GM23248 (cell line): ENCODE measurements around the gene MRPL42. TPM values are rescaled to one million over a fixed set of nuclear protein-coding genes. Genes with fewer than 3 reads are reported as not detected.
A peak's percentile ranks its signal among the peaks of the same experiment; 100 is the strongest.

Experiments
- DNase-seq: peaks from one replicate; pipeline ENCODE4 v3.0.0-alpha.2; 2015
- H2AFZ ChIP-seq: fragments of 200-600 bp; sonication (generic); 2 replicates; pipeline ENCODE4 v1.6.1; 2016; ENCODE audit warnings: antibody characterized with exemption
- H3F3A ChIP-seq: fragments of 200-600 bp; sonication (generic); 2 replicates; pipeline ENCODE4 v1.6.1; 2016; ENCODE audit warnings: mild to moderate bottlenecking, antibody characterized with exemption, mixed run types; ENCODE audit not compliant: insufficient read depth
- H3K27ac ChIP-seq: fragments of 200-600 bp; sonication (generic); 2 replicates; pipeline ENCODE4 v1.5.1; 2016; ENCODE audit warnings: mild to moderate bottlenecking
- H3K27me3 ChIP-seq: fragments of 200-600 bp; sonication (generic); replicated peaks from 2 replicates; pipeline ENCODE4 v1.6.1; 2016; ENCODE audit warnings: mild to moderate bottlenecking; ENCODE audit not compliant: insufficient read depth
- H3K36me3 ChIP-seq: fragments of 200-600 bp; sonication (generic); 2 replicates; pipeline ENCODE4 v1.6.1; 2016; ENCODE audit warnings: low read depth, mild to moderate bottlenecking
- H3K4me1 ChIP-seq: fragments of 200-600 bp; sonication (generic); 2 replicates; pipeline ENCODE4 v1.6.1; 2016; ENCODE audit warnings: mild to moderate bottlenecking; ENCODE audit not compliant: insufficient read depth
- H3K4me2 ChIP-seq: fragments of 200-600 bp; sonication (generic); one replicate; pipeline ENCODE4 v1.6.1; 2016; ENCODE audit warnings: mild to moderate bottlenecking; ENCODE audit not compliant: unreplicated experiment
- H3K4me3 ChIP-seq: fragments of 200-600 bp; sonication (generic); 2 replicates; pipeline ENCODE4 v1.5.1; 2016; ENCODE audit warnings: mild to moderate bottlenecking
- H3K79me2 ChIP-seq: fragments of 200-600 bp; sonication (generic); 2 replicates; pipeline ENCODE4 v1.6.1; 2016; ENCODE audit warnings: mild to moderate bottlenecking; ENCODE audit not compliant: insufficient read depth
- H3K9ac ChIP-seq: fragments of 200-600 bp; sonication (generic); 2 replicates; pipeline ENCODE4 v1.6.1; 2016; ENCODE audit warnings: mild to moderate bottlenecking
- H3K9me2 ChIP-seq: fragments of 200-600 bp; sonication (generic); 2 replicates; pipeline ENCODE4 v1.6.1; 2016; ENCODE audit warnings: mixed run types, mild to moderate bottlenecking, moderate library complexity; ENCODE audit not compliant: insufficient read depth
- H3K9me3 ChIP-seq: fragments of 200-600 bp; sonication (generic); one replicate; pipeline ENCODE4 v1.6.1; 2017; ENCODE audit warnings: low read depth
- H4K20me1 ChIP-seq: fragments of 200-600 bp; sonication (generic); 2 replicates; pipeline ENCODE4 v1.6.0; 2016; ENCODE audit not compliant: insufficient read depth
- EZH2 ChIP-seq: fragments of 200-600 bp; sonication (generic); IDR thresholded peaks from 2 replicates; pipeline ENCODE4 v1.6.1; 2018; ENCODE audit warnings: antibody characterized with exemption, mild to moderate bottlenecking; ENCODE audit not compliant: insufficient read depth, poor library complexity, severe bottlenecking
- EZH2phosphoT487 ChIP-seq: fragments of 200-600 bp; sonication (generic); IDR thresholded peaks from 2 replicates; pipeline ENCODE4 v1.6.1; 2018; ENCODE audit warnings: antibody characterized with exemption, moderate library complexity, mild to moderate bottlenecking, low read depth; ENCODE audit not compliant: insufficient read depth
- WGBS, 2 experiments: methylation state at CpG; one replicate each; pipeline ENCODE4 v1.1.6; 2015 to 2017; ENCODE audit warnings: low lambda C conversion rate in 2 of 2, low coverage in 1 of 2; ENCODE audit errors: missing lambda C conversion rate in 2 of 2; 5-methylcytosine and 5-hydroxymethylcytosine counted together
- in situ Hi-C: fragments of 300-500 bp; cut with MboI; formaldehyde crosslinking; loops from 2 replicates; pipeline ENCODE4 v1.15.0; 2020
- polyA plus RNA-seq: library from polyadenylated mRNA; unstranded; fragments of >200 nt; fragmentation: Nextera tagmentation; extraction: Ambion mirVana; gene quantifications from 2 replicates; pipeline ENCODE4 v1.2.1, GENCODE V29; 2016
- total RNA-seq: library from RNA; depleted of rRNA; stranded (reverse); fragments of >200 nt; shearing (Covaris generic); gene quantifications from 2 replicates; pipeline ENCODE4 v1.2.3, GENCODE V29; 2014

Gene MRPL42
- total and polyA plus RNA-seq, 2 experiments from 2014 or later, result 75.0 to 87.2 TPM

GRCh38 chr12:93466625-93467350 is 526 bp upstream of the MRPL42 start:
- WGBS, 2 experiments, result 74 to 75% methylated on average over 9 of the region's 9 CpGs
- H3K4me2 ChIP-seq, result no peak overlapping the region

GRCh38 chr12:93468008-93468371 is 676 bp downstream of the MRPL42 start:
- Histone ChIP-seq H3K9me2 (no peaks in the 10 kb centered on the region), H3K27me3 (no peaks in the 10 kb centered on the region), H3K4me2 (peak overlapping the region; percentile 95), H3K9me3 (no peaks in the 10 kb centered on the region), H3K27ac (peak overlapping the region; percentile 92), H3K36me3 (peaks cover 16% of the 10 kb centered on the region), H3K79me2 (peaks cover 54% of the 10 kb centered on the region), H2AFZ (peak overlapping the region; percentile 90), H4K20me1 (no peaks in the 10 kb centered on the region), H3K4me1 (peaks cover 18% of the 10 kb centered on the region), H3K9ac (peak overlapping the region; percentile 92), H3F3A (no peaks in the 10 kb centered on the region), H3K4me3 (peak overlapping the region; percentile 92)
- DNase-seq, result no peak
- in situ Hi-C loops, result no loop called here
- WGBS, 2 experiments, result 0 to 4% methylated on average over 7 of the region's 7 CpGs
- TF ChIP-seq EZH2phosphoT487 (no peak), EZH2 (no peak)

More at GRCh38 chr12:93466625-93467350, 526 bp upstream of the MRPL42 start:
- Histone ChIP-seq H3K4me1 (peaks cover 18% of the 10 kb centered on the region), H3K9me3 (no peaks in the 10 kb centered on the region), H3K9ac (no peak overlapping the region), H3K79me2 (peaks cover 42% of the 10 kb centered on the region), H3K27ac (peak overlapping the region; percentile 92; the same call in 1 of the 2 replicates), H2AFZ (peak overlapping the region; percentile 90), H3K9me2 (no peaks in the 10 kb centered on the region), H3K4me3 (no peak overlapping the region; the same call in 1 of the 2 replicates), H3F3A (no peaks in the 10 kb centered on the region), H3K36me3 (peaks cover 16% of the 10 kb centered on the region), H3K27me3 (no peaks in the 10 kb centered on the region), H4K20me1 (no peaks in the 10 kb centered on the region)
- TF ChIP-seq EZH2phosphoT487 (no peak), EZH2 (no peak)
- in situ Hi-C loops, result no loop called here
- DNase-seq, result no peak

DNA sequence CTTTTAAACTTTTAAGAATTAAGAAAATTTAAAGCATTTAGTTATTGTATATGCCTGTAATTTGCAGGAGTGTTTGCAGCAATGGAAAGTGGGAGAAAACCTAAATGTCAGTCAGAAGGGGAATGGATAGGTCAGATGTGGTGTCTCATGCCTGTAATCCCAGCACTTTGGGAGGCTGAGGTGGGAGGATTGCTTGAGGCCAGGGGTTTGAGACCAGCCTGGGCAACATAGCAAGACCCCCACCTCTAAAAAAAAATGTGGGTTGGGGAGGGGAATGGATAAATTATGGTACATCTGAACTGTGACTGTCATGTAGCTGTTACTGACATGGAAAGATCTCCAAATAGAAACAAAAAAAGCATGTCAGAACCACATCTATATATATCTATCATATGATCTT is 2.1 kb downstream of the MRPL42 start:
- peaks cover 18% of the 10 kb centered on the region for H3K4me1 ChIP-seq
- no peaks in the 10 kb centered on the region for H3K27me3 ChIP-seq
- TF ChIP-seq EZH2, result no peak
- H3K36me3 ChIP-seq, result peaks cover 23% of the 10 kb centered on the region
- in situ Hi-C loops, result no loop called here
- no peaks in the 10 kb centered on the region for H4K20me1 ChIP-seq
- peak overlapping the region; percentile 95 for H3K4me2 ChIP-seq
- no peaks in the 10 kb centered on the region for H3K9me2 ChIP-seq
- H3K27ac ChIP-seq, result no peak overlapping the region
- no peak for DNase-seq
- no peak overlapping the region for H3K9ac ChIP-seq
- no peak overlapping the region for H3K4me3 ChIP-seq
- H3K79me2 ChIP-seq, result peaks cover 64% of the 10 kb centered on the region
- H2AFZ ChIP-seq, result no peak overlapping the region
- no peaks in the 10 kb centered on the region for H3K9me3 ChIP-seq
- H3F3A ChIP-seq, result no peaks in the 10 kb centered on the region

DNA sequence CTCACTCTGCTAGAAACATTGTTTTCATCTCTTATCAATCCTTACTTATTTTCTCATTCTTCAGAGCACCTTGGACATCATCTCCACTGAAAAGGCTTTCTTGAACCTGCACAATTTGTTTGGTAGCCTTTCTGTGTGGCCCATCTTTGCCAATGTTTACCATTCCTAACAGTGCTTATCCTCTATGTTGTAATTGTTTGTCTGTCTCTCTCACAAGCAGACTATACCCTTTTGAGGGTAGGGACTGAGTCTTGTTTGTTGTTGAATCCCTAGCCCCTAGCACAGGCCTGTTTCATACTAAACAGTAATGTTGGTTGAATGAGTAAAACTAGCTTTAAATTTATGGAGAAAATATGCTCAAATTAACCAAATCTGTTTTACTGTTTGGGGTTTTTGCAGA is 9.2 kb downstream of the MRPL42 start:
- Histone ChIP-seq H3K4me2 (no peak overlapping the region), H3K9me3 (no peaks in the 10 kb centered on the region), H3K4me1 (no peaks in the 10 kb centered on the region), H3K4me3 (no peak overlapping the region), H3K36me3 (peaks cover 24% of the 10 kb centered on the region), H3K79me2 (peaks cover 37% of the 10 kb centered on the region), H3K9me2 (no peaks in the 10 kb centered on the region), H2AFZ (no peak overlapping the region), H3K27ac (no peak overlapping the region), H4K20me1 (no peaks in the 10 kb centered on the region), H3K27me3 (no peaks in the 10 kb centered on the region), H3K9ac (no peak overlapping the region), H3F3A (no peaks in the 10 kb centered on the region)
- in situ Hi-C loops, result no loop called here
- DNase-seq, result no peak
- TF ChIP-seq EZH2phosphoT487 (no peak), EZH2 (no peak)

- Histone ChIP-seq H3K4me3 (no peak overlapping the region), H3K27ac (no peak overlapping the region), H3F3A (no peaks in the 10 kb centered on the region), H3K9me3 (no peaks in the 10 kb centered on the region), H3K9me2 (no peaks in the 10 kb centered on the region), H3K36me3 (peaks cover 28% of the 10 kb centered on the region; the same call in 1 of the 2 replicates), H3K4me2 (no peak overlapping the region), H3K27me3 (no peaks in the 10 kb centered on the region), H3K4me1 (peaks cover 6% of the 10 kb centered on the region), H4K20me1 (no peaks in the 10 kb centered on the region), H2AFZ (no peak overlapping the region), H3K79me2 (peaks cover 10% of the 10 kb centered on the region; the same call in 1 of the 2 replicates), H3K9ac (no peak overlapping the region)
- WGBS, 2 experiments, result 92 to 96% methylated on average over 5 of the region's 5 CpGs
- DNase-seq, result no peak
- TF ChIP-seq EZH2phosphoT487 (no peak), EZH2 (no peak)
- in situ Hi-C loops, result no loop called here
Observed at GRCh38 chr12:93482721-93483120, 15.4 kb downstream of the MRPL42 start.
